ENCODE measurements around the gene TECR. TPM values are rescaled to one million over a fixed set of nuclear protein-coding genes. Genes with fewer than 3 reads are reported as not detected.
A peak's percentile ranks its signal among the peaks of the same experiment; 100 is the strongest.

The TECR gene
- total RNA-seq, 4 donors from 2014 or later, result 75.5 to 126 (median 99.0) TPM

DNA sequence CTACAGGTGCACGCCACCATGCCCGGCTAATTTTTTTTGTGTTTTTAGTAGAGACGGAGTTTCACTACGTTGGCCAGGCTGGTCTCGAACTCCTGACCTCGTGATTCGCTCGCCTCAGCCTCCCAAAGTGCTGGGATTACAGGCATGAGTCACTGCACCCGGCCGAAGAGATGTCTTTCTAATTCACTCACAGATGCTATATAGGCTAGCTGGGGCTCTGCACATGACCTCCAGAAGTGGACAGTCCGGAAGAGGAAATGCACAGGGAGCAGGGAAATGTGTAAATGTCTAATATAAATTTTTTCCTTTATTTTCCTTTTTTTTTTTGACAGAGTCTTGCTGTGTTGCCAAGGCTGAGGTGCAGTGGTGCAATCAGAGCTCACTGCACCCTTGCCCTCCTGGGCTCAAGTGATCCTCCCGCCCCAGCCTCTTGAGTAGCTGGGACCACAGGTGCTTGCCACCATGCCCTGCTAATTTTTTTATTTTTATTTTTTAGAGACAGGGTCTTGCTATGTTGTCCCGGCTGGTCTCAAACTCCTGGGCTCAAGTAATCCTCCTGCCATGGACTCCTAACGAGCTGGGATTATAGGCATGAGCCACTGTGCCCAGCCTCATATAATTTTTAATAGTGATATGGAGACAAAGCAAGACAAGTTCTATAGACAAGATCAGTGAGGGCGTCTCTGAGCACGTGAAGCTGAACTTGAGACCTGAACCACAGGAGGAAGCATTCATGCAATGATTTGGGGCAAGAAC is 41.8 kb upstream of the TECR start:
- no peak for DNase-seq
- H3K27me3 ChIP-seq, result no peaks in the 10 kb centered on the region
- no peak for TF ChIP-seq CTCF (IDR thresholded peaks at IDR 0.05)
- no peak for TF ChIP-seq POLR2A (IDR thresholded peaks at IDR 0.05)
- no peaks in the 10 kb centered on the region for H3K9me3 ChIP-seq
- no peak overlapping the region for H3K27ac ChIP-seq
- intact Hi-C loops (cut with DNase I), result no loop called here
- WGBS, 2 donors, result 95 to 96% methylated on average over 16 of the region's 16 CpGs
- peaks cover 4 to 12% of the 10 kb centered on the region in 2 donors for H3K36me3 ChIP-seq
- no peak overlapping the region for H3K4me3 ChIP-seq (replicated peaks in 1 of 3)
- no peaks in the 10 kb centered on the region for H3K4me1 ChIP-seq

- no peak for TF ChIP-seq CTCF (IDR thresholded peaks at IDR 0.05)
- no peak for TF ChIP-seq POLR2A (IDR thresholded peaks at IDR 0.05)
- Histone ChIP-seq H3K27me3 (no peaks in the 10 kb centered on the region), H3K36me3 (peaks cover 4 to 11% of the 10 kb centered on the region in 2 donors), H3K27ac (no peak overlapping the region), H3K4me1 (peaks cover 22 to 23% of the 10 kb centered on the region in 2 donors), H3K4me3 (replicated peaks in 1 of 3) (no peak overlapping the region), H3K9me3 (no peaks in the 10 kb centered on the region)
- intact Hi-C loops (cut with DNase I), result no loop called here
- 82 to 83% methylated on average over 5 of the region's 5 CpGs for WGBS, 2 donors
- no peak for DNase-seq
Observed at GRCh38 chr19:14492756-14493337, 36.5 kb upstream of the TECR start.

DNA sequence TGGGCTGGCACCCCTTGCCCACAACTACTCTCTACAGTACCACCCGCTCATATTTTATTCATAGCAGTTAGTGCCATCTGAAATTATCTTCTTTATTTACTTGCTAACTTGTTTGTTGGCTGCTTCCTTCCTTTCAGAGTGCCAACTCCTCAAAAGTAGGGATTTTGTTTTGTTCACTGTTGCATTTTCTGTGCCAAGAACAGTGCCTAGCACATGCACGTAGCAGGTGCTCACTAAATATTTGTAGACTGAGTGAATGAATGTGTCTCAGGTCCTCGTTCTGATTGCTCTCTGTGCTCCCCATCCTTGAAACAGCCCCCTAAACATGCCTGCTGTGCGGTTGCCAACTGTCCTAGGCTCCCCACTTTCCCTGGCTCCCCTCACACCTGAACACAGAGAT is 35.0 kb upstream of the TECR start:
- DNase-seq, result no peak
- peak overlapping the region in 1 of 3 donors; percentile 51 for H3K27ac ChIP-seq
- intact Hi-C loops (cut with DNase I), result no loop called here
- TF ChIP-seq POLR2A (IDR thresholded peaks at IDR 0.05), result no peak
- no peak for TF ChIP-seq CTCF (IDR thresholded peaks at IDR 0.05)
- peaks cover 0 to 7% of the 10 kb centered on the region in 2 donors for H3K36me3 ChIP-seq
- H3K4me1 ChIP-seq, result peaks cover 22 to 23% of the 10 kb centered on the region in 2 donors
- WGBS, 2 donors, result 77 to 80% methylated on average over 4 of the region's 4 CpGs
- H3K9me3 ChIP-seq, result no peaks in the 10 kb centered on the region
- H3K27me3 ChIP-seq, result no peaks in the 10 kb centered on the region
- H3K4me3 ChIP-seq (replicated peaks in 1 of 3), result peak overlapping the region in 1 of 3 donors; percentile 90

DNA sequence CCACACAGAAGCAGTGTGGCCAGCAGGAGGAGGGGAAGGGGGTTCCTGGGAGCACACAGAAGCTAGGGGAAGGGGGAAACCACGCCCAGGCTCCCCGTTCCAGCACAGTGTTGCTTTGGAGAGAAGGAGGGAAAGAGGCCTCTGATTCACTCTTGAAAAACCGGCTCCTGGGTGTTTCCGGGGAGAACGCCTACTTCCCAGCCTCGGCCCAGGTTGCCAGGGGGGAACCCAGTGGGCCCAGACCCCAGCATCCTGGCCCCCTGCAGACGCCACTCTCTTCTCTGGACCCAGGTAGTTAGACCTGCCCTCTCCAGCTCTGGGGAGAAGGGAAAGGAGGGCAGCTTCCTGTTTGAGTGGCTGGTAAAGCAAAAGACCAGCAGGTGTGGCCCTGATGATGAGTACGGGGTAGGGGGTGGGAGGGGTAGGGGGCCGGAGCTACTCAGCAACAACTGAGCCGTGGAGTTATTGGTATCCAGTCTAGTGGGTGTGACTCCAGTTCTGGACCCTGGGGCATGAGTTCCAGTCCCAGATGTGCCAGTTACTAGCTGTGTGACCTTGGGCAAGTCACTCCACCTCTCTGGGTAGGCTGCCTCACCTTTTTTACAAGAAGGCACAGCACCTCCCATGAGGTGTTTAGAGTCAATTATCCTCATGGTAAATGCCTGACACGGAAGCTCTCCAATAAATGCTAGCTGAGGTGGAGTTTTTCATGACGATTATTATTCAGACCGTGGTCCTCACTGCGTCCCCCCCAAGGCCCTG is 34.3 kb upstream of the TECR start:
- no peak for DNase-seq
- intact Hi-C loops (cut with DNase I), result no loop called here
- H3K27ac ChIP-seq, result peak overlapping the region in 2 of 3 donors; percentile 51 to 67
- H3K4me1 ChIP-seq, result peaks cover 22 to 23% of the 10 kb centered on the region in 2 donors
- H3K36me3 ChIP-seq, result peaks cover 0 to 6% of the 10 kb centered on the region in 2 donors
- H3K4me3 ChIP-seq (replicated peaks in 1 of 3), result peak overlapping the region; percentile 33 to 90 (median 64)
- no peaks in the 10 kb centered on the region for H3K9me3 ChIP-seq
- H3K27me3 ChIP-seq, result no peaks in the 10 kb centered on the region
- TF ChIP-seq POLR2A (IDR thresholded peaks at IDR 0.05), result no peak
- no peak for TF ChIP-seq CTCF (IDR thresholded peaks at IDR 0.05)
- 9 to 24% methylated on average over 11 to 14 of the region's 14 CpGs for WGBS, 2 donors

Measured in thyroid gland (tissue), 4 donors.